ENCODE data around the gene PTPRA. TPM values are rescaled to one million over a fixed set of nuclear protein-coding genes. Genes with fewer than 3 reads are reported as not detected.

The PTPRA gene
- polyA plus RNA-seq (2013) = 62.0 and 68.3 TPM in 2 replicates

- H3K14ac ChIP-seq (ENCODE audit: low read length) = peak within 1 kb of the TSS; percentile 71
- H3K4me1 ChIP-seq (ENCODE audit: control insufficient read depth in 1 of 2, insufficient read depth in 2 of 2, low read length in 2 of 2) = peaks cover 10 to 16% of the 10 kb centered on the region in 2 experiments
- H3K18ac ChIP-seq (ENCODE audit: low read length) = peak within 1 kb of the TSS; percentile 86
- H3K27ac ChIP-seq (ENCODE audit: low read depth, low read length) = peak within 1 kb of the TSS; percentile 86
- DNase-seq = peak; percentile 86 to 93
- H3K4me3 ChIP-seq (ENCODE audit: low read depth, low read length) = peak within 1 kb of the TSS; percentile 89
- peak within 1 kb of the TSS; percentile 83 for H4K91ac ChIP-seq (ENCODE audit: low read depth, low read length)
- peak within 1 kb of the TSS; percentile 91 for H4K8ac ChIP-seq (ENCODE audit: low read depth, low read length)
- H2BK120ac ChIP-seq (ENCODE audit: insufficient read depth, low read length, poor library complexity) = peak within 1 kb of the TSS; percentile 46
- peak within 1 kb of the TSS; percentile 78 for H2AFZ ChIP-seq (ENCODE audit: insufficient read depth, low read length, poor library complexity)
- H3K23ac ChIP-seq (ENCODE audit: low read length) = no peak within 1 kb of the TSS
- peak within 1 kb of the TSS; percentile 88 for H3K4ac ChIP-seq (ENCODE audit: low read depth, low read length)
- peaks cover 3% of the 10 kb centered on the region for H3K9me3 ChIP-seq (ENCODE audit: insufficient read depth, low read depth, low read length)
- peak within 1 kb of the TSS; percentile 89 for H4K12ac ChIP-seq (ENCODE audit: low read depth, low read length)
- peak within 1 kb of the TSS; percentile 94 for H3K9ac ChIP-seq (ENCODE audit: low read length)
- no peaks in the 10 kb centered on the region for H3K36me3 ChIP-seq (ENCODE audit: control insufficient read depth in 1 of 2, insufficient read depth in 2 of 2, low read length in 2 of 2)
- H3K27me3 ChIP-seq (ENCODE audit: insufficient read depth, low read length) = peaks cover 12% of the 10 kb centered on the region
- H2BK12ac ChIP-seq (ENCODE audit: low read length) = peak within 1 kb of the TSS; percentile 7
- peaks cover 3% of the 10 kb centered on the region for H3K79me2 ChIP-seq (ENCODE audit: control insufficient read depth, insufficient read depth, low read length, poor library complexity)
- no CpG with 5 or more reads among the region's 83 CpGs for WGBS (ENCODE audit: extremely low coverage, insufficient coverage, insufficient read length)
- H2AK5ac ChIP-seq (ENCODE audit: low read length) = no peak within 1 kb of the TSS
- H3K4me2 ChIP-seq (ENCODE audit: low read length) = peak within 1 kb of the TSS; percentile 90
- H2BK5ac ChIP-seq (ENCODE audit: low read depth, low read length, poor library complexity) = peak within 1 kb of the TSS; percentile 74
- peaks cover 7% of the 10 kb centered on the region for H3K79me1 ChIP-seq (ENCODE audit: low read length)
These were observed at the start of gene PTPRA for GRCh38 chr20:2873010-2873746. TSS of gene PTPRA (plus strand) at chr20:2873481. CDS start at chr20:2964278, 90,797 bp downstream.

- no peak overlapping the region for H3K14ac ChIP-seq (ENCODE audit: low read length)
- no peak overlapping the region for H3K27ac ChIP-seq (ENCODE audit: low read depth, low read length)
- H3K4me1 ChIP-seq (ENCODE audit: control insufficient read depth in 1 of 2, insufficient read depth in 2 of 2, low read length in 2 of 2) = peaks cover 5 to 7% of the 10 kb centered on the region in 2 experiments
- H3K9me3 ChIP-seq (ENCODE audit: insufficient read depth, low read depth, low read length) = no peaks in the 10 kb centered on the region
- H3K4me3 ChIP-seq (ENCODE audit: low read depth, low read length) = no peak overlapping the region
- no peak overlapping the region for H2AK5ac ChIP-seq (ENCODE audit: low read length)
- no peak overlapping the region for H4K12ac ChIP-seq (ENCODE audit: low read depth, low read length)
- H4K8ac ChIP-seq (ENCODE audit: low read depth, low read length) = no peak overlapping the region
- peaks cover 5% of the 10 kb centered on the region for H3K79me1 ChIP-seq (ENCODE audit: low read length)
- H2BK5ac ChIP-seq (ENCODE audit: low read depth, low read length, poor library complexity) = no peak overlapping the region
- H2AFZ ChIP-seq (ENCODE audit: insufficient read depth, low read length, poor library complexity) = no peak overlapping the region
- H2BK12ac ChIP-seq (ENCODE audit: low read length) = no peak overlapping the region
- no peak for DNase-seq
- H3K4ac ChIP-seq (ENCODE audit: low read depth, low read length) = no peak overlapping the region
- H3K27me3 ChIP-seq (ENCODE audit: insufficient read depth, low read length) = no peaks in the 10 kb centered on the region
- no CpG with 5 or more reads among the region's 2 CpGs for WGBS (ENCODE audit: extremely low coverage, insufficient coverage, insufficient read length)
- H3K23ac ChIP-seq (ENCODE audit: low read length) = no peak overlapping the region
- H2BK120ac ChIP-seq (ENCODE audit: insufficient read depth, low read length, poor library complexity) = no peak overlapping the region
- H3K4me2 ChIP-seq (ENCODE audit: low read length) = no peak overlapping the region
- no peaks in the 10 kb centered on the region for H3K36me3 ChIP-seq (ENCODE audit: control insufficient read depth in 1 of 2, insufficient read depth in 2 of 2, low read length in 2 of 2)
- no peak overlapping the region for H4K91ac ChIP-seq (ENCODE audit: low read depth, low read length)
- H3K79me2 ChIP-seq (ENCODE audit: control insufficient read depth, insufficient read depth, low read length, poor library complexity) = no peaks in the 10 kb centered on the region
- H3K18ac ChIP-seq (ENCODE audit: low read length) = no peak overlapping the region
- H3K9ac ChIP-seq (ENCODE audit: low read length) = no peak overlapping the region
These were observed 47.5 kb upstream of the PTPRA start for GRCh38 chr20:2825761-2826160.

GRCh38 chr20:2826655-2827054, 46.6 kb upstream of the PTPRA start:
- Histone ChIP-seq H4K12ac (ENCODE audit: low read depth, low read length) (no peak overlapping the region), H3K18ac (ENCODE audit: low read length) (no peak overlapping the region), H3K9me3 (ENCODE audit: insufficient read depth, low read depth, low read length) (no peaks in the 10 kb centered on the region), H3K4me1 (ENCODE audit: control insufficient read depth in 1 of 2, insufficient read depth in 2 of 2, low read length in 2 of 2) (peaks cover 0 to 2% of the 10 kb centered on the region in 2 experiments), H2BK12ac (ENCODE audit: low read length) (no peak overlapping the region), H3K4me2 (ENCODE audit: low read length) (no peak overlapping the region), H4K91ac (ENCODE audit: low read depth, low read length) (no peak overlapping the region), H3K4ac (ENCODE audit: low read depth, low read length) (no peak overlapping the region), H4K8ac (ENCODE audit: low read depth, low read length) (no peak overlapping the region), H3K27me3 (ENCODE audit: insufficient read depth, low read length) (no peaks in the 10 kb centered on the region), H2BK5ac (ENCODE audit: low read depth, low read length, poor library complexity) (no peak overlapping the region), H3K9ac (ENCODE audit: low read length) (no peak overlapping the region), H3K36me3 (ENCODE audit: control insufficient read depth in 1 of 2, insufficient read depth in 2 of 2, low read length in 2 of 2) (no peaks in the 10 kb centered on the region), H3K23ac (ENCODE audit: low read length) (no peak overlapping the region), H3K79me2 (ENCODE audit: control insufficient read depth, insufficient read depth, low read length, poor library complexity) (no peaks in the 10 kb centered on the region), H3K14ac (ENCODE audit: low read length) (no peak overlapping the region), H2AK5ac (ENCODE audit: low read length) (no peak overlapping the region), H3K79me1 (ENCODE audit: low read length) (no peaks in the 10 kb centered on the region), H2BK120ac (ENCODE audit: insufficient read depth, low read length, poor library complexity) (no peak overlapping the region), H3K4me3 (ENCODE audit: low read depth, low read length) (no peak overlapping the region), H2AFZ (ENCODE audit: insufficient read depth, low read length, poor library complexity) (no peak overlapping the region), H3K27ac (ENCODE audit: low read depth, low read length) (no peak overlapping the region)
- WGBS (ENCODE audit: extremely low coverage, insufficient coverage, insufficient read length) = no CpG with 5 or more reads among the region's 4 CpGs
- no peak for DNase-seq

GRCh38 chr20:2829376-2829775, 43.9 kb upstream of the PTPRA start:
- Histone ChIP-seq H3K79me1 (ENCODE audit: low read length) (no peaks in the 10 kb centered on the region), H3K4me3 (ENCODE audit: low read depth, low read length) (no peak overlapping the region), H2BK12ac (ENCODE audit: low read length) (no peak overlapping the region), H3K18ac (ENCODE audit: low read length) (no peak overlapping the region), H3K23ac (ENCODE audit: low read length) (no peak overlapping the region), H3K14ac (ENCODE audit: low read length) (no peak overlapping the region), H3K9ac (ENCODE audit: low read length) (no peak overlapping the region), H3K36me3 (ENCODE audit: control insufficient read depth in 1 of 2, insufficient read depth in 2 of 2, low read length in 2 of 2) (no peaks in the 10 kb centered on the region), H4K8ac (ENCODE audit: low read depth, low read length) (no peak overlapping the region), H3K9me3 (ENCODE audit: insufficient read depth, low read depth, low read length) (no peaks in the 10 kb centered on the region), H3K4me1 (ENCODE audit: control insufficient read depth in 1 of 2, insufficient read depth in 2 of 2, low read length in 2 of 2) (no peaks in the 10 kb centered on the region), H3K4me2 (ENCODE audit: low read length) (no peak overlapping the region), H2BK120ac (ENCODE audit: insufficient read depth, low read length, poor library complexity) (no peak overlapping the region), H2AFZ (ENCODE audit: insufficient read depth, low read length, poor library complexity) (no peak overlapping the region), H2AK5ac (ENCODE audit: low read length) (no peak overlapping the region), H2BK5ac (ENCODE audit: low read depth, low read length, poor library complexity) (no peak overlapping the region), H3K27me3 (ENCODE audit: insufficient read depth, low read length) (no peaks in the 10 kb centered on the region), H3K27ac (ENCODE audit: low read depth, low read length) (no peak overlapping the region), H3K79me2 (ENCODE audit: control insufficient read depth, insufficient read depth, low read length, poor library complexity) (no peaks in the 10 kb centered on the region), H4K12ac (ENCODE audit: low read depth, low read length) (no peak overlapping the region), H4K91ac (ENCODE audit: low read depth, low read length) (no peak overlapping the region), H3K4ac (ENCODE audit: low read depth, low read length) (no peak overlapping the region)
- WGBS (ENCODE audit: extremely low coverage, insufficient coverage, insufficient read length) = no CpG with 5 or more reads among the region's 6 CpGs
- no peak for DNase-seq
